Chondrocyte (in vitro differentiated cells): ENCODE results near the gene DFFA. TPM values are rescaled to one million over a fixed set of nuclear protein-coding genes. Genes with fewer than 3 reads are reported as not detected.

ENCODE experiments used
- DNase-seq: peaks from one replicate; pipeline ENCODE4 v3.0.0; 2021; ENCODE audit warnings: mixed read lengths, low spot score
- H3K27ac Mint-ChIP-seq: one replicate; pipeline ENCODE4 v1.8.0; 2021; ENCODE audit warnings: mild to moderate bottlenecking, moderate library complexity, mixed read lengths; ENCODE audit not compliant: unreplicated experiment
- H3K27me3 Mint-ChIP-seq: 2 replicates; pipeline ENCODE4 v1.8.0; 2021; ENCODE audit warnings: low read depth, mixed read lengths
- H3K36me3 Mint-ChIP-seq: 2 replicates; pipeline ENCODE4 v1.8.0; 2021; ENCODE audit warnings: low read depth, mixed read lengths
- H3K4me1 Mint-ChIP-seq: 2 replicates; pipeline ENCODE4 v1.8.0; 2021; ENCODE audit warnings: low read depth, mild to moderate bottlenecking, mixed read lengths
- H3K4me3 Mint-ChIP-seq: one replicate; pipeline ENCODE4 v1.8.0; 2021; ENCODE audit warnings: mild to moderate bottlenecking, moderate library complexity, mixed read lengths; ENCODE audit not compliant: unreplicated experiment
- H3K9me3 Mint-ChIP-seq: 2 replicates; pipeline ENCODE4 v1.8.0; 2021; ENCODE audit warnings: low read depth, mixed read lengths
- CTCF ChIP-seq: fragments of 200-600 bp; sonication (generic); IDR thresholded peaks from 2 replicates; pipeline ENCODE4 v1.5.0; 2021; ENCODE audit warnings: antibody characterized with exemption, mild to moderate bottlenecking, moderate library complexity
- total RNA-seq: library from RNA; stranded (reverse); gene quantifications from 3 replicates; pipeline ENCODE4 v1.2.1, GENCODE V29; 2021

DFFA gene
- total RNA-seq, 1 donor from 2014 or later = 33.7 TPM

- no peak overlapping the region for H3K27ac Mint-ChIP-seq
- no peak overlapping the region for H3K4me3 Mint-ChIP-seq
- TF ChIP-seq CTCF = no peak
- DNase-seq = no peak
- H3K36me3 Mint-ChIP-seq = no peaks in the 10 kb centered on the region
- no peaks in the 10 kb centered on the region for H3K9me3 Mint-ChIP-seq
- peaks cover 47% of the 10 kb centered on the region for H3K4me1 Mint-ChIP-seq
- no peaks in the 10 kb centered on the region for H3K27me3 Mint-ChIP-seq
These were observed 40.9 kb upstream of the DFFA start for GRCh38 chr1:10513199-10513598.

GRCh38 chr1:10511494-10511885 lies 39.2 kb upstream of the DFFA start:
- H3K4me1 Mint-ChIP-seq = peaks cover 58% of the 10 kb centered on the region
- no peak for TF ChIP-seq CTCF
- no peaks in the 10 kb centered on the region for H3K27me3 Mint-ChIP-seq
- H3K4me3 Mint-ChIP-seq = no peak overlapping the region
- DNase-seq = no peak
- H3K9me3 Mint-ChIP-seq = no peaks in the 10 kb centered on the region
- no peaks in the 10 kb centered on the region for H3K36me3 Mint-ChIP-seq
- H3K27ac Mint-ChIP-seq = peak overlapping the region; percentile 4

GRCh38 chr1:10510520-10511493 lies 38.5 kb upstream of the DFFA start:
- Mint-ChIP-seq H3K36me3 (no peaks in the 10 kb centered on the region), H3K27ac (peak overlapping the region; percentile 90), H3K4me1 (peaks cover 58% of the 10 kb centered on the region), H3K27me3 (no peaks in the 10 kb centered on the region), H3K4me3 (no peak overlapping the region), H3K9me3 (no peaks in the 10 kb centered on the region)
- no peak for TF ChIP-seq CTCF
- DNase-seq = no peak

- Mint-ChIP-seq H3K9me3 (no peaks in the 10 kb centered on the region), H3K27ac (no peak overlapping the region), H3K4me1 (peaks cover 54% of the 10 kb centered on the region), H3K4me3 (no peak overlapping the region), H3K27me3 (no peaks in the 10 kb centered on the region), H3K36me3 (no peaks in the 10 kb centered on the region)
- no peak for TF ChIP-seq CTCF
- DNase-seq = no peak
These were observed 37.6 kb upstream of the DFFA start for GRCh38 chr1:10509809-10510509.

GRCh38 chr1:10508511-10508951 lies 36.2 kb upstream of the DFFA start:
- H3K36me3 Mint-ChIP-seq = no peaks in the 10 kb centered on the region
- no peak overlapping the region for H3K4me3 Mint-ChIP-seq
- H3K4me1 Mint-ChIP-seq = peaks cover 42% of the 10 kb centered on the region
- H3K27ac Mint-ChIP-seq = no peak overlapping the region
- TF ChIP-seq CTCF = no peak
- no peaks in the 10 kb centered on the region for H3K9me3 Mint-ChIP-seq
- no peak for DNase-seq
- no peaks in the 10 kb centered on the region for H3K27me3 Mint-ChIP-seq
